ENCODE results near the gene C1orf52. TPM values are rescaled to one million over a fixed set of nuclear protein-coding genes. Genes with fewer than 3 reads are reported as not detected.

Gene C1orf52
- total and polyA plus RNA-seq, 4 donors, result 13.8 to 28.3 (median 22.1) TPM

Other genes with a start within 250 kb of the C1orf52 start
- gene MCOLN3, start 211.2 kb downstream of the C1orf52 start, total RNA-seq, result 1 to 10 TPM; 1.3 to 7.8 TPM
- 1 to 10 TPM in 1 of 2 donors, under 1 TPM in 1; 0.25 to 3.7 TPM for gene MCOLN3, start 211.2 kb downstream of the C1orf52 start, polyA plus RNA-seq
- gene SYDE2, start 58.6 kb downstream of the C1orf52 start, total RNA-seq, result 10 to 100 TPM; 10.1 to 16.7 TPM
- 1 to 10 TPM; 1.3 to 1.4 TPM for gene SYDE2, start 58.6 kb downstream of the C1orf52 start, polyA plus RNA-seq
- 10 to 100 TPM; 19.9 to 29.6 TPM for gene BCL10, start 17.0 kb upstream of the C1orf52 start, total RNA-seq
- gene BCL10, start 17.0 kb upstream of the C1orf52 start, polyA plus RNA-seq, result 1 to 10 TPM; 7.0 to 9.1 TPM
- gene DDAH1, start 205.5 kb upstream of the C1orf52 start, total RNA-seq, result 10 to 100 TPM; 28.8 to 54.6 TPM
- gene DDAH1, start 205.5 kb upstream of the C1orf52 start, polyA plus RNA-seq, result 10 to 100 TPM; 12.8 to 28.5 TPM

Data from aorta (tissue), 4 donors.